Suprapubic skin (tissue), 4 donors: ENCODE data around the gene PTPRJ. TPM values are rescaled to one million over a fixed set of nuclear protein-coding genes. Genes with fewer than 3 reads are reported as not detected.

Source experiments
- DNase-seq, 2 donors: peaks; one replicate each; pipeline ENCODE4 v3.0.0-alpha.2; 2019; ENCODE audit warnings: low spot score in 2 of 2
- H3K27ac ChIP-seq: fragments of 200-600 bp; sonication (generic); one replicate; pipeline ENCODE4 v1.5.1; 2019
- H3K27me3 ChIP-seq: fragments of 200-600 bp; sonication (generic); one replicate; pipeline ENCODE4 v1.5.1; 2019
- H3K36me3 ChIP-seq: fragments of 200-600 bp; sonication (generic); one replicate; pipeline ENCODE4 v1.5.1; 2019
- H3K4me1 ChIP-seq: fragments of 200-600 bp; sonication (generic); one replicate; pipeline ENCODE4 v1.5.1; 2019
- H3K4me3 ChIP-seq: fragments of 200-600 bp; sonication (generic); one replicate; pipeline ENCODE4 v1.5.1; 2019; ENCODE audit warnings: mild to moderate bottlenecking
- H3K9me3 ChIP-seq: fragments of 200-600 bp; sonication (generic); one replicate; pipeline ENCODE4 v1.5.1; 2019
- EP300 ChIP-seq: sonication (generic); formaldehyde crosslinking; IDR thresholded peaks from one replicate; pipeline ENCODE4 v1.6.1; 2017; ENCODE audit warnings: antibody characterized with exemption
- POLR2A ChIP-seq, 2 donors: fragments of 450-650 bp; IDR thresholded peaks; one replicate each; pipeline ENCODE4 v1.6.1; 2017; ENCODE audit warnings: antibody characterized with exemption in 2 of 2, mild to moderate bottlenecking in 2 of 2, moderate library complexity in 2 of 2
- POLR2AphosphoS5 ChIP-seq, 3 donors: sonication (generic); formaldehyde crosslinking; IDR thresholded peaks; one replicate each; pipeline ENCODE4 v1.6.1; 2017; ENCODE audit warnings: antibody characterized with exemption in 3 of 3
- WGBS: methylation state at CpG from one replicate; pipeline ENCODE4 v1.1.5; 2018; 5-methylcytosine and 5-hydroxymethylcytosine counted together
- total RNA-seq, 4 donors: library from RNA; depleted of rRNA; stranded (reverse); fragments of >200 nt; gene quantifications; one replicate each; pipeline ENCODE4 v1.1.0, GENCODE V29; 2016
- TF ChIP-seq, protein P1 (sequence below), 2 donors: fragments of 200-600 bp in 1 of 2; fragments of 450-650 bp in 1 of 2; sonication (generic) in 1 of 2; IDR thresholded peaks; one replicate each; pipeline ENCODE4 v1.5.1; 2016 to 2019; ENCODE audit warnings: antibody characterized with exemption in 2 of 2, mild to moderate bottlenecking in 1 of 2, moderate library complexity in 1 of 2

Gene PTPRJ
- total RNA-seq, 4 donors from 2014 or later: 4.0 to 15.5 (median 13.1) TPM

DNA sequence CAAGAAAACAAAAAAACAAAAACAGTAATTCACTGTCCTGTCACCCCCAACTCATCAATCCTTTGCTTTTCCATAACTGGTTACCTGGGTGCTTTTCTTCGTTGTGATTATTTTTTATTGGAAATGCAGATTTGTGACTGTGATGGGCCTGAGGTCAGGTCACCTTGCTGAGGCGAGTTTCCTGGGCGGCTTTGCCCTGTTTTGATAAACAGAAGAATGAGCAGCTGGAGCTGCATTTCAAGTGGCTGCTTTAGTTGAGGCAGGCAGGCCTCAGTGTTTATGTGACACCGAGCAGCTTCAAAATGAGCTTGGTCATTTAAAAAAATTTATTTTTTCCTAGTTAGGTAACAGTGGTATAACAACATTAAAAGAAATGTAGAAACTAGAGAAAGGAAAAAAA is 22.2 kb downstream of the PTPRJ start:
- no peaks in the 10 kb centered on the region for H3K27me3 ChIP-seq
- H3K9me3 ChIP-seq: no peaks in the 10 kb centered on the region
- TF ChIP-seq EP300: no peak
- TF ChIP-seq, protein P1, sequence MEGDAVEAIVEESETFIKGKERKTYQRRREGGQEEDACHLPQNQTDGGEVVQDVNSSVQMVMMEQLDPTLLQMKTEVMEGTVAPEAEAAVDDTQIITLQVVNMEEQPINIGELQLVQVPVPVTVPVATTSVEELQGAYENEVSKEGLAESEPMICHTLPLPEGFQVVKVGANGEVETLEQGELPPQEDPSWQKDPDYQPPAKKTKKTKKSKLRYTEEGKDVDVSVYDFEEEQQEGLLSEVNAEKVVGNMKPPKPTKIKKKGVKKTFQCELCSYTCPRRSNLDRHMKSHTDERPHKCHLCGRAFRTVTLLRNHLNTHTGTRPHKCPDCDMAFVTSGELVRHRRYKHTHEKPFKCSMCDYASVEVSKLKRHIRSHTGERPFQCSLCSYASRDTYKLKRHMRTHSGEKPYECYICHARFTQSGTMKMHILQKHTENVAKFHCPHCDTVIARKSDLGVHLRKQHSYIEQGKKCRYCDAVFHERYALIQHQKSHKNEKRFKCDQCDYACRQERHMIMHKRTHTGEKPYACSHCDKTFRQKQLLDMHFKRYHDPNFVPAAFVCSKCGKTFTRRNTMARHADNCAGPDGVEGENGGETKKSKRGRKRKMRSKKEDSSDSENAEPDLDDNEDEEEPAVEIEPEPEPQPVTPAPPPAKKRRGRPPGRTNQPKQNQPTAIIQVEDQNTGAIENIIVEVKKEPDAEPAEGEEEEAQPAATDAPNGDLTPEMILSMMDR (IDR thresholded peaks at IDR 0.05): no peak
- no peak for TF ChIP-seq POLR2A (IDR thresholded peaks at IDR 0.05)
- no peak for TF ChIP-seq POLR2AphosphoS5 (IDR thresholded peaks at IDR 0.05)
- H3K4me1 ChIP-seq: peaks cover 52% of the 10 kb centered on the region
- DNase-seq: no peak
- H3K4me3 ChIP-seq: no peak overlapping the region
- WGBS: 93% methylated on average over 4 of the region's 4 CpGs
- no peak overlapping the region for H3K27ac ChIP-seq
- no peaks in the 10 kb centered on the region for H3K36me3 ChIP-seq

DNA sequence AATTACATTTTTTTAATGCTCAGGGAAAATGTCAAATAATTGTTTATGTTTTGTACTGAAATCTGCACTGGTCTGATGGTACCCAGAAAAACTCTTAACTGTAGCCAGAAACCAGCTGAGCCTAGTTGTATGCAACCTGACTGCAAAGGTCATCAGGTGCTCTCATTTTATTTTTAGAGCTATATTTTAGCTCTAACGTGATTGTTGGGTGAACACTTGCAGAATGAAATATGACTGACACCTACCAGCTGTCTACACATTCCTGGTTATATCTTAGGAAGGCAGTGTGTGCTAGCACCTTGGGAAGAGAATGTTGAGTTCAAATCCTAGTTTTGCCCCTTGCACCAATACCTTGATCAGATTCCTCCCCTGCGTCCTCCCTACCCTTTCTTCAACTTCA is 23.6 kb downstream of the PTPRJ start:
- H3K36me3 ChIP-seq: no peaks in the 10 kb centered on the region
- H3K27me3 ChIP-seq: no peaks in the 10 kb centered on the region
- DNase-seq: no peak
- H3K4me3 ChIP-seq: no peak overlapping the region
- no peaks in the 10 kb centered on the region for H3K9me3 ChIP-seq
- TF ChIP-seq, protein P1 (IDR thresholded peaks at IDR 0.05): no peak
- WGBS: 71% methylated on average over 2 of the region's 2 CpGs
- no peak overlapping the region for H3K27ac ChIP-seq
- peaks cover 46% of the 10 kb centered on the region for H3K4me1 ChIP-seq

GRCh38 chr11:48004456-48004855 is 24.1 kb downstream of the PTPRJ start:
- peaks cover 41% of the 10 kb centered on the region for H3K4me1 ChIP-seq
- H3K27ac ChIP-seq: no peak overlapping the region
- TF ChIP-seq, protein P1 (IDR thresholded peaks at IDR 0.05): no peak
- TF ChIP-seq POLR2A (IDR thresholded peaks at IDR 0.05) (no peak), EP300 (no peak), POLR2AphosphoS5 (IDR thresholded peaks at IDR 0.05) (no peak)
- DNase-seq: no peak
- no peaks in the 10 kb centered on the region for H3K27me3 ChIP-seq
- no peaks in the 10 kb centered on the region for H3K36me3 ChIP-seq
- WGBS: 89% methylated on average over 2 of the region's 2 CpGs
- no peak overlapping the region for H3K4me3 ChIP-seq
- no peaks in the 10 kb centered on the region for H3K9me3 ChIP-seq

- Histone ChIP-seq H3K4me1 (peaks cover 40% of the 10 kb centered on the region), H3K27me3 (no peaks in the 10 kb centered on the region), H3K36me3 (no peaks in the 10 kb centered on the region), H3K27ac (no peak overlapping the region), H3K9me3 (no peaks in the 10 kb centered on the region), H3K4me3 (no peak overlapping the region)
- DNase-seq: no peak
- 58% methylated on average over 4 of the region's 4 CpGs for WGBS
- TF ChIP-seq POLR2A (IDR thresholded peaks at IDR 0.05) (no peak), EP300 (no peak), POLR2AphosphoS5 (IDR thresholded peaks at IDR 0.05) (no peak)
- TF ChIP-seq, protein P1 (IDR thresholded peaks at IDR 0.05): no peak
These were observed 24.8 kb downstream of the PTPRJ start for GRCh38 chr11:48005136-48005535.

- H3K9me3 ChIP-seq: no peaks in the 10 kb centered on the region
- TF ChIP-seq POLR2AphosphoS5 (IDR thresholded peaks at IDR 0.05): no peak
- H3K36me3 ChIP-seq: no peaks in the 10 kb centered on the region
- H3K4me1 ChIP-seq: peaks cover 35% of the 10 kb centered on the region
- no peaks in the 10 kb centered on the region for H3K27me3 ChIP-seq
- no peak overlapping the region for H3K4me3 ChIP-seq
- H3K27ac ChIP-seq: no peak overlapping the region
- 97% methylated on average over 2 of the region's 4 CpGs for WGBS
- no peak for DNase-seq
These were observed 25.5 kb downstream of the PTPRJ start for GRCh38 chr11:48005831-48006270.

- Histone ChIP-seq H3K27me3 (no peaks in the 10 kb centered on the region), H3K36me3 (no peaks in the 10 kb centered on the region), H3K4me3 (no peak overlapping the region), H3K9me3 (no peaks in the 10 kb centered on the region), H3K4me1 (peaks cover 31% of the 10 kb centered on the region), H3K27ac (no peak overlapping the region)
- TF ChIP-seq POLR2AphosphoS5 (IDR thresholded peaks at IDR 0.05): no peak
- no peak for TF ChIP-seq EP300
- TF ChIP-seq, protein P1 (IDR thresholded peaks at IDR 0.05): no peak
- no peak for TF ChIP-seq POLR2A (IDR thresholded peaks at IDR 0.05)
- WGBS: 52% methylated on average over 5 of the region's 5 CpGs
- no peak for DNase-seq
These were observed 26.1 kb downstream of the PTPRJ start for GRCh38 chr11:48006301-48006992.
